Pancreas (tissue), 10 donors: ENCODE data around the gene TESPA1. TPM values are rescaled to one million over a fixed set of nuclear protein-coding genes. Genes with fewer than 3 reads are reported as not detected.

Experiments
- ATAC-seq, 4 donors: fragments of 200-7000 bp; cut with Tn5 transposase; one replicate each; pipeline versions ENCODE4 v1.8.0 to v1.9.1; 2020; ENCODE audit warnings: mild to moderate bottlenecking in 4 of 4, moderate library complexity in 4 of 4
- DNase-seq, 6 donors: peaks; one replicate each; pipeline ENCODE4 v3.0.0-alpha.2; 2020
- FAIRE-seq: peaks from 2 replicates; lab custom pipeline; 2012; peaks lifted over from hg19 to GRCh38; lab: Jason Lieb, UNC
- H3K27ac ChIP-seq, 4 donors: fragments of 200-600 bp; sonication (generic); 1 replicate in 3 of 4; 2 replicates in 1 of 4; pipeline versions ENCODE4 v1.5.0 to v1.8.0; 2020
- H3K27me3 ChIP-seq, 4 donors: fragments of 200-600 bp; one replicate each; pipeline ENCODE4 v1.8.0; 2021
- H3K36me3 ChIP-seq, 3 donors: fragments of 200-600 bp; sonication (generic) in 1 of 3; one replicate each; pipeline versions ENCODE4 v1.5.0 to v1.8.0; 2020 to 2021
- H3K4me1 ChIP-seq, 3 donors: fragments of 200-600 bp; one replicate each; pipeline ENCODE4 v1.8.0; 2021
- H3K4me3 ChIP-seq, 4 donors: fragments of 200-600 bp; sonication (generic) in 2 of 4; one replicate each; pipeline versions ENCODE4 v1.5.0 to v1.8.0; 2020 to 2021
- H3K9me3 ChIP-seq, 4 donors: fragments of 200-600 bp; one replicate each; pipeline ENCODE4 v1.8.0; 2021
- CTCF ChIP-seq, 4 donors: fragments of 200-600 bp; sonication (generic) in 3 of 4; IDR thresholded peaks; one replicate each; pipeline versions ENCODE4 v1.5.0 to v1.8.0; 2021; ENCODE audit warnings: antibody characterized with exemption in 4 of 4
- WGBS, 2 donors: extraction: QIAGEN DNeasy Blood & Tissue Kit; methylation state at CpG; one replicate each; pipeline ENCODE4 v1.1.7; 2013; 5-methylcytosine and 5-hydroxymethylcytosine counted together
- intact Hi-C, 3 donors: fragments of 100-400 bp; cut with DNase I; formaldehyde crosslinking; loops; one replicate each; pipeline versions ENCODE4 v1.11.1 to v1.14.2; 2022
- polyA plus RNA-seq, 2 donors: library from polyadenylated mRNA; stranded (reverse); fragments of 200-250 nt; gene quantifications; one replicate each; pipeline ENCODE4 v1.2.3, GENCODE V29; 2013
- total RNA-seq, 6 donors: library from RNA; stranded (reverse); fragmentation: NEBNext Ultra II Directional in 4 of 6; extraction: Animal tissue kit (Norgen Biotek cat#: 25700) in 4 of 6; gene quantifications; one replicate each; pipeline versions ENCODE4 v1.2.1 to v1.2.4, GENCODE V29; 2021 to 2023
- donor health status: healthy with polysubstance abuse.
- donor health status: DM: no; HTN: no; CAD: no; lungs with moderate emphysema.
- donor health status: DM: no; HTN: no; CAD: no.
- donor health status: control.
- donor health status: control.
- donor health status: Bipolar disorder and iron deficiency.
- donor health status: DM: yes; HTN: yes; CAD: no.
- donor health status: DM: no; HTN: no; CAD: no.
- donor health status: DM: no; HTN: no; CAD: no.
- donor health status: DM: yes; HTN: yes; CAD: no.

The TESPA1 gene
- total RNA-seq = under 1 TPM; 0.14 to 0.60 (median 0.35) TPM
- polyA plus RNA-seq = under 1 TPM; 0.08 to 0.14 TPM

GRCh38 chr12:54984658-54985376 lies at the start of gene TESPA1:
TSS of gene TESPA1 (minus strand) at chr12:54984762. CDS start at chr12:54974562, 10,200 bp downstream.
- DNase-seq (peak in 1 of 6 donors; percentile 37), FAIRE-seq (no peak), ATAC-seq (peak in 2 of 4 donors; percentile 78 to 82)
- no peak within 1 kb of the TSS for H3K4me3 ChIP-seq
- no peaks in the 10 kb centered on the region for H3K9me3 ChIP-seq
- H3K36me3 ChIP-seq = no peaks in the 10 kb centered on the region
- H3K27ac ChIP-seq = no peak within 1 kb of the TSS
- no peaks in the 10 kb centered on the region for H3K4me1 ChIP-seq
- intact Hi-C loops = no loop called here
- TF ChIP-seq CTCF (IDR thresholded peaks at IDR 0.05) = no peak
- no peaks in the 10 kb centered on the region for H3K27me3 ChIP-seq
- WGBS, 2 donors = 52 to 55% methylated on average over 12 of the region's 12 CpGs

GRCh38 chr12:55034218-55034617 lies 49.7 kb upstream of the TESPA1 start:
- Histone ChIP-seq H3K4me1 (peaks cover 0 to 5% (median 5%) of the 10 kb centered on the region in 3 donors), H3K27ac (no peak overlapping the region), H3K27me3 (no peaks in the 10 kb centered on the region), H3K36me3 (no peaks in the 10 kb centered on the region), H3K9me3 (no peaks in the 10 kb centered on the region), H3K4me3 (no peak overlapping the region)
- WGBS, 2 donors = 68 to 74% methylated on average over 6 of the region's 6 CpGs
- intact Hi-C loops = no loop called here
- ATAC-seq (no peak), FAIRE-seq (no peak), DNase-seq (no peak)
- no peak for TF ChIP-seq CTCF (IDR thresholded peaks at IDR 0.05)

- DNase-seq (no peak), ATAC-seq (no peak), FAIRE-seq (no peak)
- no peak for TF ChIP-seq CTCF (IDR thresholded peaks at IDR 0.05)
- H3K27me3 ChIP-seq = peaks cover 0 to 10% (median 4%) of the 10 kb centered on the region in 4 donors
- H3K4me3 ChIP-seq = no peak overlapping the region
- no peaks in the 10 kb centered on the region for H3K9me3 ChIP-seq
- H3K27ac ChIP-seq = no peak overlapping the region
- intact Hi-C loops = no loop called here
- H3K36me3 ChIP-seq = no peaks in the 10 kb centered on the region
- 52 to 60% methylated on average over 2 of the region's 2 CpGs for WGBS, 2 donors
- H3K4me1 ChIP-seq = no peaks in the 10 kb centered on the region
Observed at GRCh38 chr12:55025508-55025907, 40.9 kb upstream of the TESPA1 start.

GRCh38 chr12:55024575-55024974 lies 40.0 kb upstream of the TESPA1 start:
- H3K36me3 ChIP-seq = no peaks in the 10 kb centered on the region
- TF ChIP-seq CTCF (IDR thresholded peaks at IDR 0.05) = no peak
- WGBS, 2 donors = 57 to 60% methylated on average over 2 of the region's 2 CpGs
- H3K27ac ChIP-seq = no peak overlapping the region
- peaks cover 0 to 10% (median 4%) of the 10 kb centered on the region in 4 donors for H3K27me3 ChIP-seq
- H3K9me3 ChIP-seq = no peaks in the 10 kb centered on the region
- no peaks in the 10 kb centered on the region for H3K4me1 ChIP-seq
- no peak for FAIRE-seq
- ATAC-seq = no peak
- intact Hi-C loops = no loop called here
- no peak for DNase-seq
- no peak overlapping the region for H3K4me3 ChIP-seq

- FAIRE-seq = no peak
- WGBS, 2 donors = 2 to 3% methylated on average over 13 of the region's 13 CpGs
- Histone ChIP-seq H3K9me3 (no peaks in the 10 kb centered on the region), H3K4me3 (no peak within 1 kb of the TSS), H3K4me1 (no peaks in the 10 kb centered on the region), H3K27ac (no peak within 1 kb of the TSS), H3K36me3 (no peaks in the 10 kb centered on the region), H3K27me3 (peaks cover 0 to 15% (median 4%) of the 10 kb centered on the region in 4 donors)
- peak; percentile 47 to 72 (median 54) for DNase-seq
- intact Hi-C loops = no loop called here
- ATAC-seq = peak; percentile 89 to 100 (median 94)
- no peak for TF ChIP-seq CTCF (IDR thresholded peaks at IDR 0.05)
Observed at GRCh38 chr12:55019784-55020183, 35.2 kb upstream of the TESPA1 start, which contains the start of gene NEUROD4. TSS of gene NEUROD4 (plus strand) at chr12:55019974. CDS start at chr12:55026440, 6,466 bp downstream.
